NOMO-1 treated with DMSO at 0.1 percent for 48 hours (cell line): ENCODE measurements around the gene FZD10.

Experiments
- DNase-seq: peaks from one replicate; lab custom pipeline; 2025; ENCODE audit not compliant: unreplicated experiment; lab: John Stamatoyannopoulos, UW

The FZD10 gene

GRCh38 chr12:130152386-130152785, 9.9 kb upstream of the FZD10 start:
- DNase-seq = no peak

DNA sequence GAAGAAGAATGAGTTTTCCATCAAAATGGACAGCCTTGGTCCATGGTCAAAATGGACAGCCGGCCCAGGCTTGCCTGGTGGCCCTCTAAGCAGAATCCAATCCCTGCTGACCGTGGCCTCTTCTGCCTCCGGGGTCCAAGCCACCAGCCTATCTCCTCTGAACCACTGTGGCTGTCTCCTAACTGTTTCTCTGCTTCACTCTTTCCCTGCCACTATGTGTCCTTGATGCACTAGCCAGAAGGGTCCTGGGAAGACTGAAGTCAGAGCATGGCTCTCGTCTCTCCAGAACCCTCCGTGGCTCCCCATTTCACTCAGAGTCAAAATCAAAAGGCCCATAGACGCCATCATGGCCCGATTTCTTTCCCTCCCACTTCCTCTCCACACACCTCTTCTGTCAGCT, 8.5 kb upstream of the FZD10 start:
- no peak for DNase-seq

- DNase-seq = no peak
Measured at GRCh38 chr12:130154276-130155070, 7.8 kb upstream of the FZD10 start.

- no peak for DNase-seq
Measured at GRCh38 chr12:130155416-130156073, 6.7 kb upstream of the FZD10 start.

DNA sequence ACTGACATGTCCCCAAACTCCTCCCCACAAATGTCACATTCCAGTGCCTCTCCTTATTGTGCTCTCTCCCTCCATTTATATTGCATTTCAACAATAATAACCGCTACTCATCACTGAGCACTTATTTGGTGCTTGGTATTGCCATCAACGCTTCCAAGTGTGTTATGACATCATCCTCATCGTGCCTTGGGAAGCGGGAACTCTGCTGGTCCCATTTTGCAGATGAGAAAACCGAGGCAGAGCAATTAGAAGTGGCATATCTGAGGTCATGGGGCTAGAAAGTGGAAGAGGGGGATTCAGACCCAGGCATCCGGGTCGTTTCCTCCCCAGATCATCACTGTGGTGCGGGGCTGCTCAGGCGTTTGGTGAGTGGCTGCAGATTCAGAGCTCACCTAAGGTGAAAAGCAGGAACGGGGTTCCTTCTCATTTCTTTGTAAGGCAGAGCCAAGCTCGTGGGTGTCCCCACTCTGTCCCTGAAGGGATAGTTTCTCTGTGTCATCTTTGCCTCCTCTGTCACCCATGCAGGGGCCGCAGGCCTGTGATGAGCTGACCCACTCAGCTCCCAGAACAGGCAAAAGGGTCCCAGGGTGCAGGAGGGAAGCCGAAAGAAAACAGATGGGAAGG, 5.5 kb upstream of the FZD10 start:
- DNase-seq = no peak

DNA sequence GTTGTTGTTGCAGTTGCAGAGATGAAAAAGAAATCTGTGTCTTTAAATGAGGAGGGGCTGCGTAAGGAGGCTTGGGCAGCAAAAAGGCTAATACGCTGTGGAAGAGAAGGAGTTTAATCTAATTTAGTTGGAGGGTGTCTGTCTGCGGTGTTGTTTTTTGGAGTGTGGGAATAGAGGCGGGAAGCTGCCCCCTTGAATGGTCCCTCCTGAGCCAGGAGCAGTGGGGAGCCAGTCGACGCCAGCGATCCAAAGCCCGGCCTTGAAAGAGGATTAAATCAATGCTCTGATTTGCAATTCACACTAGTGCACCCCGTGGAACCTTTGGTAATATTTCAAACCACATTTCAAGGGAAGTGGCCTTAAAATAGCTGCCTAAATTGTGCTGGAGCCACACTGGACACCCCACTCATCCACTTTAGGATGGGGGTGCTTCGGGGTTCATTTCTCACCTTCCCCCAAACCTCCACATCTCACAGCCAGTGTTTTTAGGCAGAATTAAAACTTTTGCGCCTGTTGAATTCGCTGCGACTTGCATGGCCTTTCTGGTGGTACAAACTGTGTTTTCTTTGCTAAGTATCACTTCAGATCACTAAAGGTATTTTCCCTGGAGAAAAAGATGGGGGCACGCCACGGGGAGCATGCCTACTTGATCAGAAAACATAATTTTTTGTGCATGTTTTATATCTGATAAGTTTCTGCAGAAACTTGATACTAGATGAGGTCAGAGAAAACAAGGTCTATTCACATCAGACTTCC, 4.1 kb upstream of the FZD10 start:
- no peak for DNase-seq

- DNase-seq = no peak
Measured at GRCh38 chr12:130158754-130159059, 3.6 kb upstream of the FZD10 start.

DNA sequence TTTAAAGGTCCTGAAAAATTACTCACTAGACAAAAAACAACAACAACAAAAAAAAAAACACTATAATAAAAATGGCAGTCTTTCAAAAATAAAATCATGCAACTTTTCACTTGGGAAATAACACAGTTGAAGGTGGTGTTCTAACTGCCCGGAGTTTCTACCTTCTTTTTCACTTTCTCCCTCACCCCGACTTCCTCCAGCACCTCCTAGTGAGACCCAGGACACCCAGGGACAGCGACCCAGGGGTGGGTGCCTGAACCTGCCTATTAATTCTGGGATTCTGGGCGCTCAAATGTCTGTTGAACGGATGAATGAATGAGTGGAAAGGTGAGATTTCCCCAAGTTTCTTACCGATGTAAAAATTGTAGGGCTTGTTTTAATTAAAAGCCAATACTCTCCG, 2.0 kb upstream of the FZD10 start:
- DNase-seq = no peak

- DNase-seq = no peak
Measured at GRCh38 chr12:130160711-130161231, 1.5 kb upstream of the FZD10 start.

DNA sequence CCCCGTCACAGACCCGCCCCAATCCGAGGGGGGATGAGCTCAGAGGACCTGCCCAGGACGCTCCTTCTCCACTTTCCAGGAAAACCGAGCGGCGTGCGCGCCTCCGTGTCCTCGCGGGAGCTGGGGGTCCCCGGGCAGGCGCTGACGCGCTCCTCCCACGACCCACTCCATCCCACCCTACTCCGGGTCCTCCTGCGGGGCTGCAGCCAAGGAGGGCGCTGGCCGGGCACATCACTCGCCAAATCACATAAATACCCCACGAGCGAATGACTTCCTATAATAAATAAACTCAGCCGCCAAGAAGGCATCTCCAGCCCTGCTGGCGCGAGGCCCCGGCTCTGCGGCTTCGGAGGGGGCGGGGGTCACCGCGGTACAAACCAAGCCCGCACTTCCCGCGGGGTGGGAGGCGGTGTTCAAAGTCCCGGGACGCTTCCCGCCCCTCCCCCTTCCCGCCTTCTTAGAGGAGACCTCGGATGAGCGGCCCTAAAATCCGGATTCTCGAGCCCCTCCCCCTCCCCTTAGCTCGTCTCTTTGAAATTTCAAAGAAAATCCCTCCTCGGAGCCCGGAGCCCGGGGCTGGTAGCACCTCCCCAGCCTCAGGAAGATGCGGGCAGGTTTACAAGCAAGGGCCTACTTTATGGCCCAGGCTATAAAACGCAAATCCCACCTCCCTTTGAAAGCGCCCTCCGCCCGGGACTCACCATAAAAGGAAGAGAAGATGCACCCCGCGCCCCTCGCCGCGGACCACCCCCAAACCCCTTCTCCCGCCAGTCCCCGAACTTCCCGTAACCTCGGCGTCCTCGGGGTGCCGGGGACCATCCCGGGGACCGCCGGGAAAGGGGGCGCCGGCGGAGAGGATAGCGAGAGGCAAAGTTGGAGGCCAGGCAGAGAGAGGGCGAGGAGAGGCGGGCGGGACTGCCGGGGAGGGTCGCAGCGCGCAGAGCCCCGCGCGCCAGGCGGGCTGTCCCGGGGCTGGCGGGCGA, 712 bp upstream of the FZD10 start:
- DNase-seq = no peak

- DNase-seq = no peak
Measured at GRCh38 chr12:130162745-130163460, 639 bp downstream of the FZD10 start.

DNA sequence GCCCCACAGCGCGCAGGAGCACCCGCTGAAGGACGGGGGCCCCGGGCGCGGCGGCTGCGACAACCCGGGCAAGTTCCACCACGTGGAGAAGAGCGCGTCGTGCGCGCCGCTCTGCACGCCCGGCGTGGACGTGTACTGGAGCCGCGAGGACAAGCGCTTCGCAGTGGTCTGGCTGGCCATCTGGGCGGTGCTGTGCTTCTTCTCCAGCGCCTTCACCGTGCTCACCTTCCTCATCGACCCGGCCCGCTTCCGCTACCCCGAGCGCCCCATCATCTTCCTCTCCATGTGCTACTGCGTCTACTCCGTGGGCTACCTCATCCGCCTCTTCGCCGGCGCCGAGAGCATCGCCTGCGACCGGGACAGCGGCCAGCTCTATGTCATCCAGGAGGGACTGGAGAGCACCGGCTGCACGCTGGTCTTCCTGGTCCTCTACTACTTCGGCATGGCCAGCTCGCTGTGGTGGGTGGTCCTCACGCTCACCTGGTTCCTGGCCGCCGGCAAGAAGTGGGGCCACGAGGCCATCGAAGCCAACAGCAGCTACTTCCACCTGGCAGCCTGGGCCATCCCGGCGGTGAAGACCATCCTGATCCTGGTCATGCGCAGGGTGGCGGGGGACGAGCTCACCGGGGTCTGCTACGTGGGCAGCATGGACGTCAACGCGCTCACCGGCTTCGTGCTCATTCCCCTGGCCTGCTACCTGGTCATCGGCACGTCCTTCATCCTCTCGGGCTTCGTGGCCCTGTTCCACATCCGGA, 1.4 kb downstream of the FZD10 start:
- DNase-seq = no peak

- no peak for DNase-seq
Measured at GRCh38 chr12:130164216-130164542, 1.9 kb downstream of the FZD10 start.

DNA sequence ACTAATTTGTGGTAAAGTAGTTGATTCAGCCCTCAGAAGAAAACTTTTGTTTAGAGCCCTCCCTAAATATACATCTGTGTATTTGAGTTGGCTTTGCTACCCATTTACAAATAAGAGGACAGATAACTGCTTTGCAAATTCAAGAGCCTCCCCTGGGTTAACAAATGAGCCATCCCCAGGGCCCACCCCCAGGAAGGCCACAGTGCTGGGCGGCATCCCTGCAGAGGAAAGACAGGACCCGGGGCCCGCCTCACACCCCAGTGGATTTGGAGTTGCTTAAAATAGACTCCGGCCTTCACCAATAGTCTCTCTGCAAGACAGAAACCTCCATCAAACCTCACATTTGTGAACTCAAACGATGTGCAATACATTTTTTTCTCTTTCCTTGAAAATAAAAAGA, 2.7 kb downstream of the FZD10 start:
- no peak for DNase-seq

DNA sequence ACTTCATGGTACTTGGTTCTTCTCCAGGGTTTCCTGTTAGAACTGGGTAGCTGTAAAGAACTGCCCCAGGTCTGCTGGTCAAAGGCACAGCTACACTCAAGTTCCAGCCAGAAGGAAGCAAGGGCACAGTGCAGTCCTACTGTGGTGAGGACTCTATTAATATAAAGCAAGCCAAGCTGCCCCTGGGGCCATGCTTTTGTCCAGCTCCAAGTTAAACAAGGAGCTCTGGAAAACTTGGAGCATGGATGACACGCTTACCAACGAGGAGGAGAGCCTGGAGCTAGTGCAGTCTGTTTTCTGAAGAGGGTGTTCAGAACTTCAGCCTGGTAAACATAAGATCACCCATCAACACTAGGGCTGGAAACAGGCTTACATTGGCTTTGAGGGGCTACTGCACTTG, 4.0 kb downstream of the FZD10 start:
- DNase-seq = no peak

GRCh38 chr12:130167537-130167936, 5.3 kb downstream of the FZD10 start:
- DNase-seq = no peak

DNA sequence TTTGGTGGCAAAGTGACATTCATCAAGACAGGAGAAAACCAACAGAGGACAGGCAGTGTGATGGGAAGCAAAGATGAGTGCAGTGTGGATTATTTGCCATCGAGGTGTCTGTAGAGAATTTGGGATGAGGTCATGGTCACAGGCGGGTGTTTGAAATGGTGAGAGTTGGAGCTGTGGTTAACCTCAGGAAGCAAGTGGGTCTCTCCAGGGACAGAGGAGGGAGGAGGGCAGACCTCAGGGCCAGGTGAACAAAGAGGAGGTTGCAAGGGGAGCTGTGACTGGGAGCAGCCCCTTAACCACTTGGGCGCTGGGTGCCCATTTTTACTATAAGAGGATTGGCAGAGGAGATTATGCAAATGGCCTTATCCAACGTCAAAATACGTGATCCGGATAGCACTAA, 7.0 kb downstream of the FZD10 start:
- no peak for DNase-seq

- no peak for DNase-seq
Measured at GRCh38 chr12:130169924-130170323, 7.7 kb downstream of the FZD10 start.

DNA sequence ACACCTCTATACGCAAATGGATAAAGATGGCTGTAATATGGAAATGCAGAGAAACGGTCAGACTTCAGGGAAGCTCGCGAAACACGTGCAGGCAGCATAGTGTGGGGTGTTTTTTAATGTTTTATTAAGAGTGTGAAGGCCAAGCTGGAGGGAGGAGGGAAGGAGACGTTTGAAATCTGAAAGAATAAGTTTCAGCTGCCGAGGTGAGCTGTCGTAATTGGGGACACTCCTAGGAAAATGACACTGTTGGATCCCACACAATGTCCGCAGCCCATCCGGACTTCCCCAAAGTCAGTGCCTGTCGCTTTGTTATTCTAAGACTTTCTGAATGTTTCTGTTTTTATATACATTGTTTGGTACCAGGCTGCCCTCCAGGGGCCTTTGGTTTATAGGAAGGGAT, 8.3 kb downstream of the FZD10 start:
- DNase-seq = no peak
